GM18520 (cell line): ENCODE measurements around the gene SGF29.
"Not testable (repeated sequence)": the region's sequence is repeated elsewhere in the genome, so short reads cannot be mapped to it uniquely, and the experiment has no call there.

Source experiments
- ATAC-seq: cut with Tn5 transposase; IDR thresholded peaks from one replicate; pipeline ENCODE4 v1.9.1; 2021; ENCODE audit not compliant: unreplicated experiment

The SGF29 gene

GRCh38 chr16:28553776-28554633 is at the start of gene SGF29:
Gene SGF29, plus strand, starts transcription at chr16:28553920. Its CDS starts 27,150 bp downstream, at chr16:28581070.
- peak; percentile 68 for ATAC-seq

DNA sequence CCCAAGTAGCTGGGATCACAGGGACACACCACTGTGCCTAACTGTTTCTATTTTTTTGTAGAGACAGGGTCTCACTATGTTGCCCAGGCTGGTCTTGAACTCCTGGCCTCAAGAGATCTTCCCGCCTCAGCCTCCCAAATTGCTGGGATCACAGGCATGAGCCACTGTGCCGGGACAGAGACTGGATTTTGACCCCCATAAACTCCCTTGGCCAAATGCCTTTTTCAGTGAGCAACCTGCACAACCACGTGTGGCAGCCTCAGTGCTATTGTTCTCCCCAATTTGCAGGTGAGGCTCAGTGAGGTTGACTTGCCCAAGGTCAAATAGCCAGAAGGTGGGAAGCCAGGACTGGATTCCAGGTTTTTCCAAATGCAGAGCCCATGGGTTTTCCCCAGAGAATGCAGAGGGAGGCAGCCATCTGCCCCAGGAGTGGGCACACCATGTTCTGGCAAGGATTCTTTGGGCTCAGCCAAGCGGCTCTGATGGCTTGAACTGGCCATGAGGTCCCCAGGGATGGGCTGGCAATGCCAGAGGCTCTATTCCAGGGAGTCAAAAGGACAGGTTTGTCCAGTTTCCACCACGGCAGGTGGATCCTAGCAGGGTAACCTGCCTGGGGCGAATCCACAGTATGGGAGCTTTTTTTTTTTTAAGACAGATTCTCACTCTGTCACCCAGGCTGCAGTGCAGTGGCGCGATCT is 48.9 kb upstream of the SGF29 start:
- no peak for ATAC-seq

GRCh38 chr16:28505489-28506137 is 48.1 kb upstream of the SGF29 start:
- ATAC-seq: no peak

- no peak for ATAC-seq
Measured at GRCh38 chr16:28511031-28511430, 42.7 kb upstream of the SGF29 start.

- no peak for ATAC-seq
Measured at GRCh38 chr16:28511801-28512789, 41.6 kb upstream of the SGF29 start.

GRCh38 chr16:28513484-28514181 is 40.1 kb upstream of the SGF29 start:
- ATAC-seq: no peak

DNA sequence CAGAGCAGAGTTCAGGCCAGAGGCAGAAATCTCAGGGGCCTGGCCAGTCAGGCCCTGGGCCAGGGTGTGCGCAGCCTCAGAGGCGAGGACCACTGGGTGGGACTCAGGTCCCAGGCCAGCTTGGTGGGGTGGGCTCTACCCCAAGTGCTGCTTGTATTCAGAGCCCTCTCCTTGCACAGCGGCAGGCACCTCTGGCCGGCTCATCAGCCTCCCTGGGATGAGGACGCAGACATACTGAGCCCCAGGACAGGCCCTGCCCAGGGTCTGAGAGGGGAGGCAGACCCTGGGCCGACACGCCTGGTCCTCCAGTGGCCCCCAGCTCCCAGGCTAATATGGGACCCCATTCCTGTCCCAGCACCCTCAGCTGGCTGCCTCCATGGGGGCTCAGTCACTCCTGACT is 39.5 kb upstream of the SGF29 start:
- no peak for ATAC-seq

- ATAC-seq: no peak
Measured at GRCh38 chr16:28520672-28521071, 33.0 kb upstream of the SGF29 start.

GRCh38 chr16:28521436-28521835 is 32.3 kb upstream of the SGF29 start:
- ATAC-seq: no peak

DNA sequence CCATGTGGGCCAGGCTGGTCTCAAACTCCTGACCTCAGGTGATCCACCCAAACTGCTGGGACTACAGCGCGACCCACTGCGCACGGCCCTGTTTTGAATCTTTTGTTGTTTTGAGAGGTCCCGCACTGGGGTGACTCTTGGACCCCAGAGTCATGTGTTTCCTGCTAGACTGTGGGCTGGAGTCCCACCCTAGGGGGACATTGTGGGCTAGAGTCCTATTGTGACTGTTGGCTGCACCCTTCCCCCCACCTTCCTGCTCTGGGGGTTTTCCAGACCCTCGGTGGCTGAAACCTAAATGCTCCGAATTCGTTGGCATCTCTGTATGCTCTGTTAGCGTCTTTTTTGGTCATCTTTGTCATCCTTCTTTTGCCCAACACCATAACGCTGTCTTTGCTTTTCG is 30.9 kb upstream of the SGF29 start:
- no peak for ATAC-seq

DNA sequence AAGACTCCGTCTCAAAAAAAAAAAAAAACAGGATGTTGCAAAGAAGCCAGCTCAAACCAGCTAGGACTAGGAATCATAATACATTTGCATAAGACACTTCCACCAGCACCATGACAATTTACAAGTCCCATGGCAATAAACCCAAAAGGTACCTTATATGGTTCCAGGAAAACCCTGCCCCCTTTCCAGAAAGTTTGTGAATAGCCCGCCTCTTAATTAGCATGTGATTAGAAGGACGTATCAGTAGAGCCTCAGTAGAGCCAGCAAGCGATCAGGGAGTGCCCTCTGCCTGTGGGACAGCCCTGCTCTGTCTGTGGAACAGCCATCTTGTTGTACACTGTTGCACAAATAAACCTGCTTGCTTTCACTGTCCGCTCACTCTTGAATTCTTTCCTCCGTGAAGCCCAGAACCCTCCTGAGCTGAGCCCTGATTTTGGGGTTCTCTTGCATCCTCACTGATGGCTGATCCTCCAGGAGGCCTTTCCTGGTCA is 29.0 kb upstream of the SGF29 start:
- no peak for ATAC-seq

DNA sequence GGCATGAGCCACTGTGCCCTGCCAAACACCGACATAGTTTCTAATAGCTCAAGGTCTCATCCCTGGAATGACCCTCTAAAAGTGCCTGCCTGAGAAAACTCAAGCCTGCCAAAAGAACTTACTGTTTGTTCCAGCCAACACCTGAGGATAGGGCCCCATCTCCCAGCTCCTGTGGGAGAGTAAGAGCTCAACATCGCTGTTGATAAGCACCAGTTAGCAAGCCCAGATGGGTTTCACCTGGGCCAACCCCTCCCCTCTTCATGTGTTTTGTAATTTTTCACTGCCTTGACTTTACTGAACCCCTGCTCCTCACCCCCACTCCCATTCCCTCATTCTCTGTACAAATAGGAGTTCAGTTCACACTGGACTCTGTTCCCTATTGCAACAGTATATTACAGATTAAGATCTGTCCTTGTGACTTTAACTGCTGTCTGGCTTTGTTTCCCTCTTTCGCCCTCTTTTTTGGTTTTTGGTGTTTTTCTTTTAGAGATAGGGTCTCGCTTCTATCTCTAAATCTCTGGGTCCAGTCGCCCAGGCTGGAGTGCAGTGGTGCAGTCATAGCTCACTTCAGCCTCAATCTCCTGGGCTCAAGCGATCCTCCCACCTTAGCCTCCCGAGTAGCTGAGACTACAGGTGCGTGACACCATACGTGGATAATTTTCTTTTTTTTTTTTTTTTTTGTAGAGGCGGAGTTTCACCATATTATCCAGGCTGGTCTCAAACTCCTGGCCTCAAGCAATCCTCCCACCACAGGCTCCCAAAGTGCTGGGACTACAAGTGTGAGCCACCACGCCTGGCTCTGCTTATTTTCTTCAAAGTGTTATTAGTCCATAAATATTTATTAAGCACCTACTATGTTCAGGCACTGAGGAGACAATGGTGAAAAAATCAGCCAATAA is 27.3 kb upstream of the SGF29 start:
- ATAC-seq: no peak

GRCh38 chr16:28527100-28527785 is 26.5 kb upstream of the SGF29 start:
- not testable (repeated sequence) for ATAC-seq

GRCh38 chr16:28527985-28528384 is 25.7 kb upstream of the SGF29 start:
- no peak for ATAC-seq

- ATAC-seq: no peak
Measured at GRCh38 chr16:28528463-28528867, 25.3 kb upstream of the SGF29 start.

GRCh38 chr16:28529124-28529523 is 24.6 kb upstream of the SGF29 start:
- ATAC-seq: no peak

DNA sequence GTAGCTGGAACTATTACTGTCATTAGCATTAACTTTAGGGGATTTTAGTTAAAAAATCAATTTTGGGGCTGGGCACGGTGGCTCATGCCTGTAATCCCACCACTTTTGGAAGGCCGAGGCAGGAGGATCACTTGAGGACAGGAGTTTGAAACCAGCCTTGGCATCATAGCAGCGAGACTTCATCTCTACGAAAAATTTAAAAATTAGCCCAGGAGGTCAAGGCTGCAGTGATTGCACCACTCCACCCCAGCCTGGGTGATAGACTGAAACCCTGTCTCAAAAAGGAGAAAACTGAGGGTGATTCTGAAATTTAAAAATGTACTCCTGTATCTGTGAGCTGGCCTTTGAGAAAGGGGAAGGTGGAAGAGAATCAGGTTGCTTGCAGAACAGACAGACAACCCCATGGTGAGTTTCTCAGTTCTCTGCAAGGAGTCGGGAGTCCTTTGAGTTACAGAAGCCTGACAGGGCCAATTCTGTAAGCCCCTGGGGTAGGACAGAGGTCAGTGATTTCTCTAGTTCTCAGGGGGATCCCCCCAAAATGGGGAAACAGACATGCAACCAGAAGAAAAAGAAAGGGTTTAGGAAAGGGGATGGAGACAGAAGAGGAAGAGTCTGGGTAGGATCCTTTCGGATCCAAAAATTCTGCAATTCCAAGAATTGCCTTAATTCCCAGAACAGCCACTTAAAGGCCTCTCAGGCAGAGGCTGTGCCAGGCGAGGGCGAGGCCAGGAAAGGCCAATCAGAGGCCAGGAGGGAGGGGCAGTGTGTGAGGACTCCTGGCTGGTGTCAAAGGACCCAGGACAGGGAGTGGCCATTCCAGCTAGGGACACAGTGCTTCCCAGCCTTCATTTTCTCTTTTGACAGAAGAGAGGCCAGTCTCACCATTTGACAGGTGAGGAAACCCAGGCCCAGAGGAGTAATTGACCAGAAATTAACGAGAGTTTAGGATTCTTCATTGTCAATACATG is 21.7 kb upstream of the SGF29 start:
- no peak for ATAC-seq
